Measurements from ENCODE around the gene ZNF764.

The ZNF764 gene

GRCh38 chr16:30519120-30520049 is 38.8 kb downstream of the ZNF764 start:
- DNase-seq (ENCODE audit: low read depth, low spot score) = peak; percentile 23
- no peak overlapping the region for H3K4me3 ChIP-seq (ENCODE audit: low read length)

- H3K4me3 ChIP-seq (ENCODE audit: low read length) = no peak overlapping the region
These were observed 39.6 kb downstream of the ZNF764 start for GRCh38 chr16:30518552-30518951.

DNA sequence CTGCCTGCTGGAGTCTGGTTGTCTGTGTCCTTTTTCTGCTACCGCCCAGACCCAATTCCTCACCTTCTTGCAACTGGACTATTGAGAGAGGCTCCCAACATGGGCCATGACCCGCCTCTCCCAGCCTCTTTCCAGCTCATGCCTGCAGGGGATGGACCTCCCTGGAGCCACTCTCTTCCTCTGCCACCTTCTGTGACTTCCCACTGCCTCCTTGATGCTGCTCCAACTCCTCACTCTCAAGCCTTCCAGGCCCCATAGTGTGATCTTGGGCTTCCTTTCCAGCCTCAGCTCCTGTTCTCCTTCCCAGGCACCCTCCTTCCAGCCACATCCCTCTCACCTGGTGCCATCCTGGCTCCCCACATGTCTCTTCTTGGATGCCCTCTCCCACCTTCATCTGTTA is 42.9 kb downstream of the ZNF764 start:
- H3K4me3 ChIP-seq (ENCODE audit: low read length) = no peak overlapping the region
- no peak for DNase-seq (ENCODE audit: low read depth, low spot score)

More at GRCh38 chr16:30518552-30518951, 39.6 kb downstream of the ZNF764 start:
- DNase-seq (ENCODE audit: low read depth, low spot score) = no peak

GRCh38 chr16:30511509-30511908 is 46.7 kb downstream of the ZNF764 start:
- H3K4me3 ChIP-seq (ENCODE audit: low read length) = no peak overlapping the region
- DNase-seq (ENCODE audit: low read depth, low spot score) = no peak

DNA sequence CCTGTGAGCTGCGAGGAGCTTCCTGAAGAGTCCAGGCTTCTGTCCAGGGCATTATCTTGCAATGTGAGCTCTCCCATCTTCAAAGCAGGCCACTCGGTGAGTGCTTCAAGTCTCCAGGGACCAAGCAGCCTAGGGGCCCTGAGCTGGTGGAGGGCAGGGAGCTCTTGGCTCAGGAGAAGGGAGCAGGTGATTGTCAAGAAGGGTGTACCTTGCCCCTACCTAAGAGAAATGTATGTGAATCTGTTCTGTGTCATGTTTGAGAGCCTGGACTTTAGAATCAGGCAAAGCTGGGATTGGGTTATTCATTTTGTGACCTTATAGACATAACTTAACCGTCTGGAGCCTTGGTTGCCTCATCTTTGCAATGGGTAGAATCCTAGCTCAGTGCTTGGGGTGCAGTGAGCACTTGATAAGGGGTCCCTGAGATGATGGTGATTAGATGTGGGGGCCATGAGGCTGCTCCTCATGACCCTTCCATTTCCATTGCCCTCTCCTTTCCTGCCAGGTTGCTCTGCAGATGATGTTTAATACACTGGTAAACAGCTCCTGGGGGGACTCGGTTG is 47.7 kb downstream of the ZNF764 start:
- no peak for DNase-seq (ENCODE audit: low read depth, low spot score)
- H3K4me3 ChIP-seq (ENCODE audit: low read length) = no peak overlapping the region

DNA sequence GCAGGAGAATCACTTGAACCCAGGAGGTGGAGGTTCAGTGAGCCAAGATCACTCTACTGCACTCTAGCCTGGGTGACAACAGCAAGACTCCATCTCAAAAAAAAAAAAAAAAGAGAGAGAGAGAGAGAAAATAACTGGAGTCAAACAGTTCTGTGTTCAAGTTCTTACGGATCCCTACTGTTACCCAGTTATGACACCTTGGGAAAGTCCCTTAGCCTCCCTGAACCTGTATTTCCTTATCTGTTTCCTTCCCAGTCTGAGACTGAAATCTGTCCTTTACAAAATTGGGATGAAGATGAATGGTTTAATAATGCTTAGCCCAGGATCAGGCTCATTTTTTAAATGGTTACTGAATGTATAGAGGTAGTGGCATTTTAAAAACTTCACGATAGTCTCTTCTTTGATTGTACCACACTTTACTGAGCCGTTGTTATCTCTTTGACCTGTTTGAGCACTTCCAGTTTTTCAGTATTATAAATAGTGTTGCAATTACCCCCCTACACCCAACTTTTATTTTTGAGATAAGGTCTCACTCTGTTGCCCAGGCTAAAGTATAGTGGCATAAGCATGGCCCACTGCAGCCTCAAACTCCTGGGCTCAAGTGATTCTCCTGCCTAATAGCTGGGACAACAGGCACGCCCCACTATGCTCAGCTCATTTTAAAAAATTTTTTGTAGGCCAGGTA is 49.0 kb downstream of the ZNF764 start:
- H3K4me3 ChIP-seq (ENCODE audit: low read length) = no peak overlapping the region
- no peak for DNase-seq (ENCODE audit: low read depth, low spot score)
